ENCODE results near the gene GATD1. TPM values are rescaled to one million over a fixed set of nuclear protein-coding genes. Genes with fewer than 3 reads are reported as not detected.

Gene GATD1
- polyA plus RNA-seq, 1 donor from 2014 or later, result 146 TPM

GRCh38 chr11:816433-816779 lies 39.1 kb upstream of the GATD1 start:
- Histone ChIP-seq H3K9ac (ENCODE audit: low read length) (no peak overlapping the region), H3K27ac (ENCODE audit: low read length) (no peak overlapping the region), H3K4me3 (ENCODE audit: low read length) (no peak overlapping the region), H3K4me2 (ENCODE audit: low read length) (no peak overlapping the region), H3K9me2 (ENCODE audit: insufficient read depth, low read length) (no peaks in the 10 kb centered on the region), H3K36me3 (ENCODE audit: insufficient read depth, low read length) (no peaks in the 10 kb centered on the region), H3F3A (ENCODE audit: insufficient read depth, low read length, poor library complexity, severe bottlenecking) (no peaks in the 10 kb centered on the region), H4K20me1 (ENCODE audit: insufficient read depth) (no peaks in the 10 kb centered on the region), H3K9me3 (ENCODE audit: low read length) (no peaks in the 10 kb centered on the region), H3K79me2 (replicated peaks; ENCODE audit: insufficient read depth, low read length) (peaks cover 3% of the 10 kb centered on the region), H3K27me3 (ENCODE audit: insufficient read depth, low read depth, low read length) (no peaks in the 10 kb centered on the region), H2AFZ (ENCODE audit: low read depth, low read length) (no peak overlapping the region)
- no peak for TF ChIP-seq MXI1 (conservative IDR thresholded peaks at IDR 0.05; ENCODE audit: poor library complexity, severe bottlenecking)
- no peak for TF ChIP-seq EP300 (conservative IDR thresholded peaks at IDR 0.05; ENCODE audit: poor library complexity, severe bottlenecking)
- no peak for TF ChIP-seq SMC3 (conservative IDR thresholded peaks at IDR 0.05; ENCODE audit: poor library complexity)
- no peak for TF ChIP-seq EZH2 (IDR thresholded peaks at IDR 0.05; ENCODE audit: borderline replicate concordance, insufficient read depth, low read length, poor library complexity, severe bottlenecking)
- TF ChIP-seq, protein P1, sequence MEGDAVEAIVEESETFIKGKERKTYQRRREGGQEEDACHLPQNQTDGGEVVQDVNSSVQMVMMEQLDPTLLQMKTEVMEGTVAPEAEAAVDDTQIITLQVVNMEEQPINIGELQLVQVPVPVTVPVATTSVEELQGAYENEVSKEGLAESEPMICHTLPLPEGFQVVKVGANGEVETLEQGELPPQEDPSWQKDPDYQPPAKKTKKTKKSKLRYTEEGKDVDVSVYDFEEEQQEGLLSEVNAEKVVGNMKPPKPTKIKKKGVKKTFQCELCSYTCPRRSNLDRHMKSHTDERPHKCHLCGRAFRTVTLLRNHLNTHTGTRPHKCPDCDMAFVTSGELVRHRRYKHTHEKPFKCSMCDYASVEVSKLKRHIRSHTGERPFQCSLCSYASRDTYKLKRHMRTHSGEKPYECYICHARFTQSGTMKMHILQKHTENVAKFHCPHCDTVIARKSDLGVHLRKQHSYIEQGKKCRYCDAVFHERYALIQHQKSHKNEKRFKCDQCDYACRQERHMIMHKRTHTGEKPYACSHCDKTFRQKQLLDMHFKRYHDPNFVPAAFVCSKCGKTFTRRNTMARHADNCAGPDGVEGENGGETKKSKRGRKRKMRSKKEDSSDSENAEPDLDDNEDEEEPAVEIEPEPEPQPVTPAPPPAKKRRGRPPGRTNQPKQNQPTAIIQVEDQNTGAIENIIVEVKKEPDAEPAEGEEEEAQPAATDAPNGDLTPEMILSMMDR (IDR thresholded peaks at IDR 0.05; ENCODE audit: poor library complexity, severe bottlenecking), result no peak

- no peaks in the 10 kb centered on the region for H3K27me3 ChIP-seq (ENCODE audit: insufficient read depth, low read depth, low read length)
- H3K36me3 ChIP-seq (ENCODE audit: insufficient read depth, low read length), result no peaks in the 10 kb centered on the region
Measured at GRCh38 chr11:815675-816432, 38.6 kb upstream of the GATD1 start.

More at GRCh38 chr11:815675-816432, 38.6 kb upstream of the GATD1 start:
- Histone ChIP-seq H2AFZ (ENCODE audit: low read depth, low read length) (no peak overlapping the region), H3K4me3 (ENCODE audit: low read length) (no peak overlapping the region), H3K9me2 (ENCODE audit: insufficient read depth, low read length) (no peaks in the 10 kb centered on the region), H4K20me1 (ENCODE audit: insufficient read depth) (no peaks in the 10 kb centered on the region), H3K79me2 (replicated peaks; ENCODE audit: insufficient read depth, low read length) (peaks cover 8% of the 10 kb centered on the region), H3K27ac (ENCODE audit: low read length) (no peak overlapping the region), H3K4me2 (ENCODE audit: low read length) (no peak overlapping the region), H3K9me3 (ENCODE audit: low read length) (no peaks in the 10 kb centered on the region), H3K9ac (ENCODE audit: low read length) (no peak overlapping the region), H3F3A (ENCODE audit: insufficient read depth, low read length, poor library complexity, severe bottlenecking) (no peaks in the 10 kb centered on the region)
- TF ChIP-seq, protein P2, sequence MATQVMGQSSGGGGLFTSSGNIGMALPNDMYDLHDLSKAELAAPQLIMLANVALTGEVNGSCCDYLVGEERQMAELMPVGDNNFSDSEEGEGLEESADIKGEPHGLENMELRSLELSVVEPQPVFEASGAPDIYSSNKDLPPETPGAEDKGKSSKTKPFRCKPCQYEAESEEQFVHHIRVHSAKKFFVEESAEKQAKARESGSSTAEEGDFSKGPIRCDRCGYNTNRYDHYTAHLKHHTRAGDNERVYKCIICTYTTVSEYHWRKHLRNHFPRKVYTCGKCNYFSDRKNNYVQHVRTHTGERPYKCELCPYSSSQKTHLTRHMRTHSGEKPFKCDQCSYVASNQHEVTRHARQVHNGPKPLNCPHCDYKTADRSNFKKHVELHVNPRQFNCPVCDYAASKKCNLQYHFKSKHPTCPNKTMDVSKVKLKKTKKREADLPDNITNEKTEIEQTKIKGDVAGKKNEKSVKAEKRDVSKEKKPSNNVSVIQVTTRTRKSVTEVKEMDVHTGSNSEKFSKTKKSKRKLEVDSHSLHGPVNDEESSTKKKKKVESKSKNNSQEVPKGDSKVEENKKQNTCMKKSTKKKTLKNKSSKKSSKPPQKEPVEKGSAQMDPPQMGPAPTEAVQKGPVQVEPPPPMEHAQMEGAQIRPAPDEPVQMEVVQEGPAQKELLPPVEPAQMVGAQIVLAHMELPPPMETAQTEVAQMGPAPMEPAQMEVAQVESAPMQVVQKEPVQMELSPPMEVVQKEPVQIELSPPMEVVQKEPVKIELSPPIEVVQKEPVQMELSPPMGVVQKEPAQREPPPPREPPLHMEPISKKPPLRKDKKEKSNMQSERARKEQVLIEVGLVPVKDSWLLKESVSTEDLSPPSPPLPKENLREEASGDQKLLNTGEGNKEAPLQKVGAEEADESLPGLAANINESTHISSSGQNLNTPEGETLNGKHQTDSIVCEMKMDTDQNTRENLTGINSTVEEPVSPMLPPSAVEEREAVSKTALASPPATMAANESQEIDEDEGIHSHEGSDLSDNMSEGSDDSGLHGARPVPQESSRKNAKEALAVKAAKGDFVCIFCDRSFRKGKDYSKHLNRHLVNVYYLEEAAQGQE (IDR thresholded peaks at IDR 0.05; ENCODE audit: borderline replicate concordance), result no peak
- TF ChIP-seq SMC3 (conservative IDR thresholded peaks at IDR 0.05; ENCODE audit: poor library complexity), result no peak
- no peak for TF ChIP-seq POLR2AphosphoS5 (IDR thresholded peaks at IDR 0.05)
- no peak for TF ChIP-seq RAD21 (conservative IDR thresholded peaks at IDR 0.05)
- TF ChIP-seq, protein P1 (IDR thresholded peaks at IDR 0.05; ENCODE audit: poor library complexity, severe bottlenecking), result no peak
- no peak for TF ChIP-seq EP300 (conservative IDR thresholded peaks at IDR 0.05; ENCODE audit: poor library complexity, severe bottlenecking)
- TF ChIP-seq MXI1 (conservative IDR thresholded peaks at IDR 0.05; ENCODE audit: poor library complexity, severe bottlenecking), result no peak

Data from neural cell (in vitro differentiated cells).